Stimulated activated CD4-positive, alpha-beta T cell treated with anti-CD3 and anti-CD28 coated beads, Interleukin-1b, Interleukin-23, amount 100 ng/mL, for 4 hours (primary cell): ENCODE results near the gene FGB.
"Not testable (repeated sequence)": the region's sequence is repeated elsewhere in the genome, so short reads cannot be mapped to it uniquely, and the experiment has no call there.

Experiments
- DNase-seq, 2 donors: peaks; one replicate each; pipeline ENCODE4 v3.0.0-alpha.2; 2020; ENCODE audit warnings: low read depth in 2 of 2

FGB gene

GRCh38 chr4:154566639-154567204 lies 3.9 kb downstream of the FGB start:
- no peak for DNase-seq

GRCh38 chr4:154569028-154569427 lies 6.2 kb downstream of the FGB start:
- no peak for DNase-seq

DNA sequence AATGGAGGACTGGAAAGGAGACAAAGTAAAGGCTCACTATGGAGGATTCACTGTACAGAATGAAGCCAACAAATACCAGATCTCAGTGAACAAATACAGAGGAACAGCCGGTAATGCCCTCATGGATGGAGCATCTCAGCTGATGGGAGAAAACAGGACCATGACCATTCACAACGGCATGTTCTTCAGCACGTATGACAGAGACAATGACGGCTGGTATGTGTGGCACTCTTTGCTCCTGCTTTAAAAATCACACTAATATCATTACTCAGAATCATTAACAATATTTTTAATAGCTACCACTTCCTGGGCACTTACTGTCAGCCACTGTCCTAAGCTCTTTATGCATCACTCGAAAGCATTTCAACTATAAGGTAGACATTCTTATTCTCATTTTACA lies 6.8 kb downstream of the FGB start:
- DNase-seq = no peak

DNA sequence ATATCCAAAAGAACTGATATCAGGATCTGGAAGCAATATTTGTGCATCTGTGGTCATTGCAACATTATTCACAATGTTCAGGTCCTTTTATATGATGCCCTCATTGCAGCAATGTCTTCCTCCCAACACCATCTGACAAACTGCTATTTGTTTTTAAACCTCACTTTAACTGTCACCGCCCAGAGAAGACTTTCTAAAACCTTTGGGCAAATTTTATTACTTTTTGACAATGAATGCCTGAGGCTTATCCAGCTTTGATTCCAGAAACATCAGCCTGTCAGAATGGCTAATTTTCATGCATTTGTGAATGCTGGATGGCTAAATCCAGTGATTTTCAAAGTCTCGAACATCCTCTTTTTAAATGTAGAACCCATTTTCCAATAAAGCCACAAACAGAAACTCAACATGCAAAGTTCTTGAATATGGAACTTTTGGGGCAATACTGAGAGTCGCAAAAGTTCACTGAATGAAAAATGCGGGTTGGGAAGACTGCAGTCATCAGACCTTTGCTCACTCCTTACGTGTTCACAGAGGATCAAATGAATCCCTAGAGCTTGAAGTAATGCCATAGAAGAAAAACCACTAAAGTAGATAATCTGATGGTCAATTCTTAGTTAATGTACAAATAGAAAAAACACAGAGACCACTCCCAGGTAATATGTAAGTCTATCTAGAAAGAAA lies 10.5 kb downstream of the FGB start:
- DNase-seq = no peak

DNA sequence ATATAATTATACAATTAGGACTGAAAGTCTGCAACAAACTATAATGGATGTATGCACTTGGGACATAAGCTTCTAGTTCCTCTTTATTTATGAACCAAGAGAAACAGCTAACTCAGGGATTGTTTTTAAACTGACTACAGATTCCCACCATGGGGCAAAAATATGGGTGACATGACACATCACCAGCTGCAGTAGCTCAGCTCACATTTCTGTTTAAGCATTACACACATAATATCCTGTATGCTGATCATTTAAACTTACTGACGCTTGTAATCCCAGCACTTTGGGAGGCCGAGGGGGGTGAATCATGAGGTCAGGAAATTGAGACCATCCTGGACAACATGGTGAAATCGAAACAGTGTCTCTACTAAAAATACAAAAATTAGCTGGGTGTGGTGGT lies 11.5 kb downstream of the FGB start:
- no peak for DNase-seq

GRCh38 chr4:154577324-154577723 lies 14.5 kb downstream of the FGB start:
- no peak for DNase-seq

DNA sequence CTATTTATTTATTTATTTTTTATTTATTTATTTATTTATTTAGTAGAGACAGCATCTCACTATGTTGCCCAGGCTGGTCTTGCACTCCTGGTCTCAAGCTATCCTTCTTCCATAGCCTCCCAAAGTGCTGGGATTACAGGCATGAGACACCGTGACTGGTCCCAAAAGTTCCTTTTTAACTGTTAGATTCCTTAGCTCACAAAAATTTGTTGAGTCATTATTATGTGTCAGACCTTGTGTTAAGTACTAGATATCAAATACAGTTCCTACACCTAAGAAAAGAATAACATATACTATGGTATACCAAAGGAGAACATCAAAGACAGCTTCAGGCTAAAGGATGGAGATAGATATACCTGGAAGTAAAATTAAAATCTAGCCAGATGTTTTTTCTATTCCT lies 16.1 kb downstream of the FGB start:
- no peak for DNase-seq

GRCh38 chr4:154579927-154580326 lies 17.1 kb downstream of the FGB start:
- DNase-seq = no peak

DNA sequence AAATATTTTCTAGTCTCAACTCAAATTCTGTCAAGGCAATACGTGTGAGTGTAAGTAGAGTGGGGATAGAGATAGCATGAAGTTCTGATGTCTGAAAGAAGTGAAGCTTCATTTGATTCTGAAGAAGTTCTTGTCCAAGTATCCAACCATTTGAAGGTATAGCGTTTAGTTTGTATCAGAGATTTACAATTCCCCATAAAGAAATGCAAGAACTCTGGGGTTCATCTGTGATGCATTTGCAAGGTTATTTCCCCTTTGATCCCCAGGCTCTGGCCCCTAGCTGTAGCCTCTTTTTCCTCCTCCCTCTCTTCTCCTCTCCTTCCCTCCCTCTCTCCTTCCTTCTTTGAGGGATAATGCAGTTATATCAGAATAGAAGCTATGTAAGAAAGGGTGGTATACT lies 19.9 kb downstream of the FGB start:
- no peak for DNase-seq

GRCh38 chr4:154583230-154583629 lies 20.4 kb downstream of the FGB start:
- DNase-seq = no peak

- no peak for DNase-seq
Measured at GRCh38 chr4:154583677-154584076, 20.9 kb downstream of the FGB start.

GRCh38 chr4:154584259-154584658 lies 21.4 kb downstream of the FGB start:
- DNase-seq = no peak

GRCh38 chr4:154585369-154586018 lies 22.7 kb downstream of the FGB start:
- DNase-seq = no peak

GRCh38 chr4:154586296-154587033 lies 23.7 kb downstream of the FGB start:
- no peak for DNase-seq

DNA sequence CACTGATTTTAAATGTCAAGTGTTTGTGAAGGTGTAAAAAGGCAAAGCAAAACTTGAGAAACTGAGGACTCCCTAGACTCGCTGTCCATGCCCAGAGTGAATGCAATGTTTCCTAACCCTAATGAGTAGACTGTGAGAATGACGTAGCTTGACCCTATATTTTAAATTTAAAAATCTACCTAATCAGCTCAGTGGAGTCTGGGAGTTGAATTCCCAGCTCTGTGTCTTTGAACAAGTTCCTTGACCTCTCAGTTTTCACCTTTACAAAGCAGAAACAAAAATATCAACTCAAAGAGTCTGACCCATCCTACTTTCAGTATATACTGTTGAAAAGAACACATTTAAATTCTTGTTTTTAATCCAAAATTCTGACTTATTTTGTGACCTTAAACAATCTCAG lies 25.4 kb downstream of the FGB start:
- DNase-seq = no peak

DNA sequence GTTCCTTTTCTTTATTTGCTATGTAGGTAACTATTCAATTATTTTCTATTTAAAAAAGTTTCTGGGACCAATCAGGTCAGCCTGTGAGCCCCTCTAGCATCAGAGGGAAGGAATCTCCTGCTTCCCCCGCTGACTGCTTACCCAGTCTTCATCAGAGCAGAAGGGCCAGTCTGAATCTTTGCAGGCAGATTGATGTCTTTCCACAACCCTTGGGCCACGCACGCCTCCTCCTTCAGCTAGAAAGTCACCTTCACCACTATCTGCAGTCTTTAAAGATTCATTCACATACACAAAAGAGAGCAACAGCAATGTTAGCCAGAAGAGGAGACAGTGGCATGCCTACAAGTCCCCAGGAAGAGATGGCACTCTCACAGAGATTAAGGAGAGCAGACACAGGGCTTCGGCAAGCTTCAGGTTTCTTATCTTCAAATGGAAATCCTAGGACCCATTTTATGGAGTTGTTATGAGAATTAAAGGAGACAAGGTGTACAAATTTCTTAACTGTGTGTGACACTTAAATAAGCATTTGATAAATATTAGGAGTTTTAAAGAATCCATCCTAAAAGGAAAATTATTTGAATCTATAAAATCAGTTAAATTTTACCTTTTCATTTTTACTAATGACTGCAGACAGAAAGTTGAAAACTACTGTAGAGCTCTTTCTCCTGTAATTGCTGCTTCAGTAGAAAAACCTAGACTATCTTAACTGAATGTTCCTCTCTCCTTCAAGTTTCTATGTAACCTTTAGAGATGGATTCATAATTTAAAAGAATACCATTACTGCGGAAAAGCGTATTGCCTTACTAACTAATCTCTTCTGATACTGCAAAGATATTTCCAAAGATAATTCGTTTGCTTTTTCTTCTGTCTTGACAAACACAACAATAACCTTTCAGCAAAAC lies 26.7 kb downstream of the FGB start:
- DNase-seq = no peak

GRCh38 chr4:154590329-154591006 lies 27.7 kb downstream of the FGB start, which contains the start of gene FGA:
FGA (minus strand) TSS chr4:154590742; CDS start chr4:154590687, 55 bp downstream.
- no peak for DNase-seq

DNA sequence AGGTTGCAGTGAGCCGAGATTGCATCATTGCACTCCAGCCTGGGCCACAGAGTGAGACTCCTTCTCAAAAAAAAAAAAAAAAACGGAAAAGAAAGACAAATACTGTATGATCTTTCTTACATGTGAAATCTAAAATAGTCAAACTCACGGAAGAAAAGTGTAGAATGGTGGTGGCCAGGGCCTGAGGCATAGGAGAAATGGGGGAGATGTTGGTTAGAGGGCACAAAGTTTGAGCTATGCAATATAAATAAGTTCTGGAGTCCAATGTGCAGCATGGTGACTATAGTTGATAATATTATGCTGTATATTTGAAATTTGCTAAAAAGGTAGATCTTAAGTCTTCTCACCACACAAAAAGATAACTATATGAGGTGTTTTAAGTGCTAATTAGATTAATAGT lies 29.1 kb downstream of the FGB start:
- no peak for DNase-seq

DNA sequence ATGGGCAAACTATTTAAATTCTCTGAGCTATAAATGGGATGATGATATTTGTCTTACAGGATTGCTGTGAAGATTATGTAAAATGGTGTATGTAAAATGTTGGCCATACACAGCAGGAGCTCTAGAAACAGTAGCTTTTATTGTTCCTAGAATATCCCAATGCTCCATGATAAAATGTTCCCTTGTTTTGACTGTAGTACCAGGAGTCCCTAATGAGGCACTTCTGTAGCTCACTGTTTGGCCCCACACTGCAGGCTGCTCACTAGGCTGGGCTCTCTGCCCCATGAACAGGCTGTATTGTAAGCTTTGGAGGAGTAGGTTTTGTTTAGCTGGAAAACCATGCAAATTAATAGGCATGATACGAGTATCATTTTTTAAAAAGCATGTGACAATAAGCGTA lies 31.1 kb downstream of the FGB start:
- DNase-seq = no peak

GRCh38 chr4:154594343-154594742 lies 31.5 kb downstream of the FGB start:
- not testable (repeated sequence) for DNase-seq

- DNase-seq = no peak
Measured at GRCh38 chr4:154595807-154596206, 33.0 kb downstream of the FGB start.
